Transverse colon (tissue), 4 donors: ENCODE measurements around the gene MRPL55. TPM values are rescaled to one million over a fixed set of nuclear protein-coding genes. Genes with fewer than 3 reads are reported as not detected.
A peak's percentile ranks its signal among the peaks of the same experiment; 100 is the strongest.

Source experiments
- DNase-seq: peaks from one replicate; pipeline ENCODE4 v3.0.0-alpha.2; 2019
- H3K27ac ChIP-seq, 4 donors: fragments of 200-600 bp; sonication (generic); 2 replicates each; pipeline ENCODE4 v1.5.1; 2016 to 2018; ENCODE audit warnings: inconsistent platforms in 4 of 4
- H3K27me3 ChIP-seq: fragments of 200-600 bp; sonication (generic); 2 replicates; pipeline ENCODE4 v1.5.1; 2017; ENCODE audit warnings: inconsistent platforms
- H3K36me3 ChIP-seq, 4 donors: fragments of 200-600 bp; sonication (generic); 2 replicates each; pipeline ENCODE4 v1.5.1; 2017 to 2019; ENCODE audit warnings: inconsistent platforms in 4 of 4
- H3K4me1 ChIP-seq, 4 donors: fragments of 200-600 bp; sonication (generic); 2 replicates each; pipeline ENCODE4 v1.5.1; 2017 to 2020; ENCODE audit warnings: inconsistent platforms in 4 of 4
- H3K4me3 ChIP-seq, 4 donors: fragments of 200-600 bp; sonication (generic); 1 replicate in 1 of 4; 2 replicates in 3 of 4; pipeline versions ENCODE4 v1.5.1 to v1.6.1; 2017 to 2019; ENCODE audit warnings: inconsistent platforms in 4 of 4
- H3K9me3 ChIP-seq, 2 donors: fragments of 200-600 bp; sonication (generic); 2 replicates each; pipeline ENCODE4 v1.5.1; 2017 to 2019; ENCODE audit warnings: inconsistent platforms in 2 of 2
- EP300 ChIP-seq: sonication (generic); formaldehyde crosslinking; IDR thresholded peaks from one replicate; pipeline ENCODE4 v1.6.1; 2017; ENCODE audit warnings: antibody characterized with exemption, low read depth
- POLR2A ChIP-seq: fragments of 450-650 bp; IDR thresholded peaks from one replicate; pipeline ENCODE4 v1.6.1; 2016; ENCODE audit warnings: antibody characterized with exemption, mild to moderate bottlenecking, moderate library complexity
- POLR2AphosphoS5 ChIP-seq, 3 donors: sonication (generic); formaldehyde crosslinking; IDR thresholded peaks; one replicate each; pipeline ENCODE4 v1.6.1; 2016; ENCODE audit warnings: antibody characterized with exemption in 3 of 3
- WGBS, 2 donors: methylation state at CpG; one replicate each; pipeline ENCODE4 v1.1.5; 2018; ENCODE audit warnings: low coverage in 1 of 2; 5-methylcytosine and 5-hydroxymethylcytosine counted together
- in situ Hi-C, 4 donors: fragments of 200-750 bp; cut with MboI; loops; one replicate each; pipeline versions ENCODE4 v1.15.0 to v1.15.1; 2017; ENCODE audit warnings: low sequenced_read_pairs in 3 of 4, low pct_ligation_motif_present in 1 of 4, low pct_unique_long_range_greater_than_20kb in 1 of 4
- intact Hi-C: fragments of 100-400 bp; cut with DNase I; formaldehyde crosslinking; loops from one replicate; pipeline ENCODE4 v1.15.1; 2023; ENCODE audit warnings: low total_unique reads
- total RNA-seq, 4 donors: library from RNA; depleted of rRNA; stranded (reverse); fragments of >200 nt; gene quantifications; one replicate each; pipeline ENCODE4 v1.1.0, GENCODE V29; 2016
- TF ChIP-seq, protein P1 (sequence below), 5 experiments: fragments of 200-600 bp in 3 of 5; fragments of 450-650 bp in 2 of 5; sonication (generic) in 3 of 5; IDR thresholded peaks; 1 replicate in 2 of 5; 2 replicates in 3 of 5; pipeline ENCODE4 v1.5.1; 2016 to 2017; ENCODE audit warnings: antibody characterized with exemption in 5 of 5, inconsistent platforms in 3 of 5, mild to moderate bottlenecking in 2 of 5, moderate library complexity in 1 of 5

MRPL55 gene
- total RNA-seq, 4 donors from 2014 or later = 47.1 to 95.5 (median 77.1) TPM

DNA sequence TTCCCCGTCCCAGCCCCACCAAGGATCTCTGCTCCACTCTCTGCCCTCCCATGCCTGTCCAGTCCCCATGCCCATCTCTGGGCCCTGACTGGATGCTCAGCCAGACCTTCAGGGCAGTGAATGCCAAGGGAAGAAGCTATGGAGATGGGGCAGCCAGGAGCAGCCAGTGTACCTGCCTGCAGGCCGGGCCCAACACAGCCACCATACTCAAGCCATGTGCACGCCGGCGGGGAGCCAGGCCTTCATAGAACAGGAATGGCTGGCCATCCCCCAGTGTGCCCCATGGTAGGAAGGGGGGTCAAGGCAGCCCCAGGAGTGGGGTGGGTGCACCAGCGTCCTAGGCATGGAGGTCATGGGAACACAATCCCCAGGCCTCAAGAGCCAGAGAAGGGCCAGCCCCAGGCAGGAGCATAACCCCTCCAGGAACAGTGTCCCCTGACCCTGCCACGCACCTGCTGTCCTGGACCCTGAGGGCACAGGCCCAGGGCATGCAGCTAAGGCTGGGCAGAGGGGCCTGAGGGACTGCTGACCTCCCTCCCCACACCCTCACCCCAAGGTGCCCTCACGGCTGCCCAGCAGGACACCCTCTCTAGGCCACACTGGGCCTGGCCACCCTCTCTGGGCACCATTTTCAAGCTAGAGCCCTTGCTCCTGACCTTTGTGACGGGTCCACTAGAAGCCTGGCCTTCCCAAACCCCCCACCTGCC is 46.9 kb downstream of the MRPL55 start:
- H3K4me3 ChIP-seq = no peak overlapping the region
- no peak overlapping the region for H3K27ac ChIP-seq
- no peaks in the 10 kb centered on the region for H3K36me3 ChIP-seq
- TF ChIP-seq POLR2AphosphoS5 (IDR thresholded peaks at IDR 0.05) (no peak), EP300 (no peak), POLR2A (no peak)
- TF ChIP-seq, protein P1, sequence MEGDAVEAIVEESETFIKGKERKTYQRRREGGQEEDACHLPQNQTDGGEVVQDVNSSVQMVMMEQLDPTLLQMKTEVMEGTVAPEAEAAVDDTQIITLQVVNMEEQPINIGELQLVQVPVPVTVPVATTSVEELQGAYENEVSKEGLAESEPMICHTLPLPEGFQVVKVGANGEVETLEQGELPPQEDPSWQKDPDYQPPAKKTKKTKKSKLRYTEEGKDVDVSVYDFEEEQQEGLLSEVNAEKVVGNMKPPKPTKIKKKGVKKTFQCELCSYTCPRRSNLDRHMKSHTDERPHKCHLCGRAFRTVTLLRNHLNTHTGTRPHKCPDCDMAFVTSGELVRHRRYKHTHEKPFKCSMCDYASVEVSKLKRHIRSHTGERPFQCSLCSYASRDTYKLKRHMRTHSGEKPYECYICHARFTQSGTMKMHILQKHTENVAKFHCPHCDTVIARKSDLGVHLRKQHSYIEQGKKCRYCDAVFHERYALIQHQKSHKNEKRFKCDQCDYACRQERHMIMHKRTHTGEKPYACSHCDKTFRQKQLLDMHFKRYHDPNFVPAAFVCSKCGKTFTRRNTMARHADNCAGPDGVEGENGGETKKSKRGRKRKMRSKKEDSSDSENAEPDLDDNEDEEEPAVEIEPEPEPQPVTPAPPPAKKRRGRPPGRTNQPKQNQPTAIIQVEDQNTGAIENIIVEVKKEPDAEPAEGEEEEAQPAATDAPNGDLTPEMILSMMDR (IDR thresholded peaks at IDR 0.05) = no peak
- intact Hi-C loops (no loop called here), in situ Hi-C loops (no loop called here)
- peaks cover 100% of the 10 kb centered on the region for H3K27me3 ChIP-seq
- 86% methylated on average over 8 of the region's 9 CpGs; no CpG with 5 or more reads in 1 of the 2 donors for WGBS, 2 donors
- DNase-seq = no peak
- H3K9me3 ChIP-seq = no peaks in the 10 kb centered on the region
- H3K4me1 ChIP-seq = peaks cover 0 to 22% (median 14%) of the 10 kb centered on the region in 4 donors

DNA sequence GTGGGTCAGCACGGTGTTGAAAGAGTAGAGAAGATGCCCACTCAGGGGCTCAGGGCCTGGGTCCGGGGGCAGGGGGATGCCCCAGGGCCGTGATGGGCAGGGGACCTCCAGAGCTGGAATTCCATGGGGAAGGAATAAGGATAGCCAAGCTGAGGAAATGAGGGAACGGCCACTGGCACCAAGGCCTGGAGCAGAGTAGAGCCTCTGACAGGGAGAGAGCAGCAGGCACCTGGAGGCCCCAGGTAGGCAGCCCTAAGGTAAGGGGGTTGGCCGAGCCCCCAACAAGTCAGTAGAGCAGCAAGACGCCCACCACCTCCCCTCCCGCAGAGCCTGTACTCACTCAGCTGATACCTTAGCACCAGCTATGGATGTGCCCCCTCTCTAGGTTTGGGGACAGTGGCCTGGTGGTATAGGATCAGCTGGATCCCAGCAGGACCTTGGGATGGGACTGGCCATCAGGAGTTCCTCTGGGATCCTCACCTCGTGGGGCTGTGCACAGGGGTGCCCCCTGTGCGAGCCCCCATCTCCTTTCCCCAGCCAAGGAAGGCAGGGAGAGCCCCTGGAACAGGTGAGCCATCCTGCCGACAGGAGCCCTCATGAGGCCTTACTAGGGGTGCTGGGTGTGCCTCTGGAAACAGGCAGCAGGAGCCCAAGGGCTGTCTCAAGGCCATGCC is 47.6 kb downstream of the MRPL55 start:
- WGBS, 2 donors = 79% methylated on average over 10 of the region's 10 CpGs; no CpG with 5 or more reads in 1 of the 2 donors
- Histone ChIP-seq H3K36me3 (no peaks in the 10 kb centered on the region), H3K27ac (no peak overlapping the region), H3K4me3 (no peak overlapping the region), H3K9me3 (no peaks in the 10 kb centered on the region), H3K4me1 (peaks cover 0 to 22% (median 14%) of the 10 kb centered on the region in 4 donors), H3K27me3 (peaks cover 96% of the 10 kb centered on the region)
- DNase-seq = no peak
- in situ Hi-C loops (no loop called here), intact Hi-C loops (no loop called here)
- TF ChIP-seq EP300 (no peak), POLR2A (no peak), POLR2AphosphoS5 (IDR thresholded peaks at IDR 0.05) (no peak)
- TF ChIP-seq, protein P1 (IDR thresholded peaks at IDR 0.05) = no peak

DNA sequence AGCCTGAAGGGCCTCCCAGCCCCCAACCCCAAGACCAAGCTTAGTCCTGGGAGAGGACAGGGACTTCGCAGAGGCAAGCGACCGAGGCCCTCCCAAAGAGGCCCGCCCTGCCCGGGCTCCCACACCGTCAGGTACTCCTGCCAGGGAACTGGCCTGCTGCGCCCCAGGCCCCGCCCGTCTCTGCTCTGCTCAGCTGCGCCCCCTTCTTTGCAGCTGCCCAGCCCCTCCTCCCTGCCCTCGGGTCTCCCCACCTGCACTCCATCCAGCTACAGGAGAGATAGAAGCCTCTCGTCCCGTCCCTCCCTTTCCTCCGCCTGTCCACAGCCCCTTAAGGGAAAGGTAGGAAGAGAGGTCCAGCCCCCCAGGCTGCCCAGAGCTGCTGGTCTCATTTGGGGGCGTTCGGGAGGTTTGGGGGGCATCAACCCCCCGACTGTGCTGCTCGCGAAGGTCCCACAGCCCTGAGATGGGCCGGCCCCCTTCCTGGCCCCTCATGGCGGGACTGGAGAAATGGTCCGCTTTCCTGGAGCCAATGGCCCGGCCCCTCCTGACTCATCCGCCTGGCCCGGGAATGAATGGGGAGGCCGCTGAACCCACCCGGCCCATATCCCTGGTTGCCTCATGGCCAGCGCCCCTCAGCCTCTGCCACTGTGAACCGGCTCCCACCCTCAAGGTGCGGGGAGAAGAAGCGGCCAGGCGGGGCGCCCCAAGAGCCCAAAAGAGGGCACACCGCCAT is 48.5 kb downstream of the MRPL55 start:
- TF ChIP-seq POLR2A (peak; percentile 4), POLR2AphosphoS5 (IDR thresholded peaks at IDR 0.05) (no peak)
- Histone ChIP-seq H3K4me3 (peak overlapping the region in 3 of 4 donors; percentile 22 to 59 (median 38)), H3K4me1 (peaks cover 0 to 22% (median 14%) of the 10 kb centered on the region in 4 donors), H3K36me3 (no peaks in the 10 kb centered on the region), H3K27me3 (peaks cover 90% of the 10 kb centered on the region), H3K9me3 (no peaks in the 10 kb centered on the region), H3K27ac (peak overlapping the region in 3 of 4 donors; percentile 70 to 80 (median 73))
- WGBS, 2 donors = 36% methylated on average over 26 of the region's 34 CpGs; no CpG with 5 or more reads in 1 of the 2 donors
- peak; percentile 47 for DNase-seq
- intact Hi-C loops (no loop called here), in situ Hi-C loops (no loop called here)

DNA sequence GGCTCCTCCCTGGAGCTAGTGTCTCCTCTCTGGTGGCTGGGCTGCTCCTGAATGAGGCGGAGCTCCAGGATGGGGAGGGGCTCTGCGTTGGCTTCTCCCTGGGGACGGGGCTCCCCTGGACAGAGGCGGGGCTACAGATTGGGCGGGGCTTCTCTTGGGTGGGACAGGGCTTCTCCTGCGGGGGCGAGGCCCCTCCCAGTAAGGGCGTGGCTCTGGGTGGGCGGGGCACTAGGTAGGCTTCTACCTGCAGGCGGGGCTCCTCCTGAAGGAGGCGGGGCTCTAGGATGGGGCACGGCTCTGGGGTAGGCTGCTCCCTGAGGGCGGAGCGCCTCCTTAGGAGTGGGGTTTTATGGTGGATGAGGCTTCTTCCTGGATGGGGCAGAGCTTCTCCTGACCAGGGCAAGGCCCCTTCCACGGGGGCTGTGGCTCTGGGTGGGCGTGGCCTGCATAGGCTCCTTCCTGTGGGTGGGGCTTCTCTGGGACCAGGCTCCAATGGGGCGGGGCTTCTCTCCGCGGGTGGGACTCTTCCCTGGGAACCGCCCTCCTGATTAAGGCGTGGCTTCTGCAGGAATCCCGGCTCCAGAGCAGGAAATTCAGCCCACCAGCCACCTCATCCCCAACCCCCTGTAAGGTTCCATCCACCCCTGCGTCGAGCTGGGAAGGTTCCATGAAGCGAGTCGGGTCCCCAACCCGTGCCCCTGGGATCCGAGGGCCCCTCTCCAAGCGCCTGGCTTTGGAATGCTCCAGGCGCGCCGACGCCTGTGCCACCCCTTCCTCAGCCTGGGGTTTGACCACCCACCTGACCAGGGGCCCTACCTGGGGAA is 49.3 kb downstream of the MRPL55 start:
- WGBS, 2 donors = 0 to 5% methylated on average over 2 to 14 of the region's 33 CpGs
- TF ChIP-seq POLR2AphosphoS5 (IDR thresholded peaks at IDR 0.05) (no peak), POLR2A (peak; percentile 41)
- no peaks in the 10 kb centered on the region for H3K36me3 ChIP-seq
- peaks cover 85% of the 10 kb centered on the region for H3K27me3 ChIP-seq
- peaks cover 0 to 22% (median 14%) of the 10 kb centered on the region in 4 donors for H3K4me1 ChIP-seq
- intact Hi-C loops = no loop called here
- in situ Hi-C loops = no loop called here
- H3K9me3 ChIP-seq = no peaks in the 10 kb centered on the region
- peak overlapping the region in 3 of 4 donors; percentile 70 to 80 (median 73) for H3K27ac ChIP-seq
- peak; percentile 97 for DNase-seq
- H3K4me3 ChIP-seq = peak overlapping the region in 3 of 4 donors; percentile 22 to 59 (median 38)
